Measurements from ENCODE around the gene PITPNC1.

DNA sequence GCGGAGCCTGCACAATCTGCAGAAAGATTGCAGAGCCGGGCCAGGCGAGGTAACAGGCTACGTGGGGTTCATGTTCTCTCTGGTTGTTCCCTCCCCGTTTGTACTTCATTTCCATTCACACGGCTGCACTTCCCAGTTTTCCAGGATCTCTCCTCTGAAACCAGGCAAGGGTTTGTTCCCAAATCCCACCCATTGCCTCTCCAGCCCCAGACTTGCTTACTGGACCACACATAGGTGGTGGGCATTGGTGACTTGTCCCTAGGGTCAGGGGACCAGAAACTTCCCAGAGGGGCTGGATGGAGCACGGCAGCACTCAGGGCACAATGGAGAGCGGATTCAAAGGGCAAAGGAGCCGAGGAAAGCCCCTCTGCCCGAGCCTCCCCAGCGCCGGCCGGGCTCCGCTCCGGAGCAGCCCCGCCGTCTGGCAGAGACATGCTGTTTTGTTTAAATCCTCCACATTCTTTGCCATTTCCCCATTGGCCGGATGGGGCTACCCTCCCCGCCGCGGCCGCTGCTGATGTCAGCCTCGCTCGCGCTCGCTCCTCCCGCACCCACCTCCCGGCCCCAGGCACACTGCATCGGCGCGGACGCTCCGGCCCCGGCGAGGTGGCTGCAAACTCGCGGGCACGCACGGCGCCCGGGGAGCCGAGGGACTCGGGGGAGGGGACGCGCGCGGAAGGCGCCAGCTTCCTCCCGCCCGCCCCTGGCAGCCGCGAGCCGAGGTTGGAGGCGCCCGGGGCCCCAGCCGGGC, at the start of gene PITPNC1:
- TF ChIP-seq CTCF (IDR thresholded peaks at IDR 0.05): peak in 4 of 6 experiments; percentile 1 to 17 (median 4)
- TF ChIP-seq POLR2A (IDR thresholded peaks at IDR 0.05): peak; percentile 24 to 46

Measured in Peyer's patch (tissue), 4 donors.